ELF-1 (cell line): ENCODE measurements around the gene SCUBE2.
"Not testable (repeated sequence)": the region's sequence is repeated elsewhere in the genome, so short reads cannot be mapped to it uniquely, and the experiment has no call there.

Experiments used
- DNase-seq: peaks from one replicate; pipeline ENCODE4 v3.0.0-alpha.2; 2016; ENCODE audit warnings: low read depth, low spot score

Gene SCUBE2

GRCh38 chr11:9046481-9046880, 44.9 kb downstream of the SCUBE2 start:
- DNase-seq, result no peak

GRCh38 chr11:9042488-9042887, 48.9 kb downstream of the SCUBE2 start:
- DNase-seq, result no peak

GRCh38 chr11:9041747-9042146, 49.7 kb downstream of the SCUBE2 start:
- no peak for DNase-seq

- no peak for DNase-seq
These were observed 51.0 kb downstream of the SCUBE2 start for GRCh38 chr11:9040410-9040809.

- DNase-seq, result no peak
These were observed 51.5 kb downstream of the SCUBE2 start for GRCh38 chr11:9039863-9040262.

GRCh38 chr11:9039198-9039597, 52.2 kb downstream of the SCUBE2 start:
- DNase-seq, result no peak

- no peak for DNase-seq
These were observed 52.9 kb downstream of the SCUBE2 start for GRCh38 chr11:9038541-9038940.

- DNase-seq, result no peak
These were observed 53.4 kb downstream of the SCUBE2 start for GRCh38 chr11:9037963-9038362.

GRCh38 chr11:9037046-9037780, 54.2 kb downstream of the SCUBE2 start:
- DNase-seq, result peak; percentile 36

GRCh38 chr11:9030601-9031000, 60.8 kb downstream of the SCUBE2 start:
- no peak for DNase-seq

- no peak for DNase-seq
These were observed 62.0 kb downstream of the SCUBE2 start for GRCh38 chr11:9029422-9029821.

GRCh38 chr11:9028581-9028980, 62.8 kb downstream of the SCUBE2 start:
- DNase-seq, result no peak

- DNase-seq, result no peak
These were observed 66.1 kb downstream of the SCUBE2 start for GRCh38 chr11:9025101-9025850.

GRCh38 chr11:9022961-9023680, 68.3 kb downstream of the SCUBE2 start:
- DNase-seq, result no peak

- DNase-seq, result no peak
These were observed 70.5 kb downstream of the SCUBE2 start for GRCh38 chr11:9020916-9021315.

- no peak for DNase-seq
These were observed 71.5 kb downstream of the SCUBE2 start for GRCh38 chr11:9019861-9020260.

- no peak for DNase-seq
These were observed 73.6 kb downstream of the SCUBE2 start for GRCh38 chr11:9017773-9018172.

- no peak for DNase-seq
These were observed 74.3 kb downstream of the SCUBE2 start for GRCh38 chr11:9016916-9017642.

GRCh38 chr11:9015677-9016076, 75.7 kb downstream of the SCUBE2 start:
- DNase-seq, result peak; percentile 81

GRCh38 chr11:9014826-9015225, 76.6 kb downstream of the SCUBE2 start:
- no peak for DNase-seq

GRCh38 chr11:9013373-9013772, 78.0 kb downstream of the SCUBE2 start:
- DNase-seq, result no peak

- DNase-seq, result not testable (repeated sequence)
These were observed 81.9 kb downstream of the SCUBE2 start for GRCh38 chr11:9009538-9009937.
